BLaER1 treated with 17β-estradiol and CSF1 and Interleukin-3, amounts not matched to agents 10 nM and 100 nM (cell line): ENCODE results near the gene MB.

Experiments used
- H3K27ac ChIP-seq, 11 experiments: shearing (Covaris generic); formaldehyde crosslinking; 2 replicates each; pipeline ENCODE4 v1.8.1; 2022
- H3K27me3 ChIP-seq, 11 experiments: shearing (Covaris generic); formaldehyde crosslinking; 2 replicates each; pipeline ENCODE4 v1.8.1; 2022
- H3K36me3 ChIP-seq, 11 experiments: shearing (Covaris generic); formaldehyde crosslinking; 2 replicates each; pipeline ENCODE4 v1.8.1; 2022
- H3K4me1 ChIP-seq, 10 experiments: shearing (Covaris generic); formaldehyde crosslinking; 2 replicates each; pipeline ENCODE4 v1.8.1; 2022
- H3K4me2 ChIP-seq, 11 experiments: shearing (Covaris generic); formaldehyde crosslinking; 2 replicates each; pipeline ENCODE4 v1.8.1; 2022
- H3K4me3 ChIP-seq, 10 experiments: shearing (Covaris generic); formaldehyde crosslinking; 2 replicates each; pipeline ENCODE4 v1.8.1; 2022
- H3K9ac ChIP-seq, 11 experiments: shearing (Covaris generic); formaldehyde crosslinking; 2 replicates each; pipeline ENCODE4 v1.8.1; 2022
- H3K9me3 ChIP-seq, 11 experiments: shearing (Covaris generic); formaldehyde crosslinking; replicated peaks in 1 of 11; 2 replicates each; pipeline ENCODE4 v1.8.1; 2022
- H4K20me1 ChIP-seq, 11 experiments: shearing (Covaris generic); formaldehyde crosslinking; 2 replicates each; pipeline ENCODE4 v1.8.1; 2022
- Cebpa-rat ChIP-seq, 11 experiments: shearing (Covaris generic); IDR thresholded peaks; 2 replicates each; pipeline ENCODE4 v1.8.1; 2022

The MB gene

DNA sequence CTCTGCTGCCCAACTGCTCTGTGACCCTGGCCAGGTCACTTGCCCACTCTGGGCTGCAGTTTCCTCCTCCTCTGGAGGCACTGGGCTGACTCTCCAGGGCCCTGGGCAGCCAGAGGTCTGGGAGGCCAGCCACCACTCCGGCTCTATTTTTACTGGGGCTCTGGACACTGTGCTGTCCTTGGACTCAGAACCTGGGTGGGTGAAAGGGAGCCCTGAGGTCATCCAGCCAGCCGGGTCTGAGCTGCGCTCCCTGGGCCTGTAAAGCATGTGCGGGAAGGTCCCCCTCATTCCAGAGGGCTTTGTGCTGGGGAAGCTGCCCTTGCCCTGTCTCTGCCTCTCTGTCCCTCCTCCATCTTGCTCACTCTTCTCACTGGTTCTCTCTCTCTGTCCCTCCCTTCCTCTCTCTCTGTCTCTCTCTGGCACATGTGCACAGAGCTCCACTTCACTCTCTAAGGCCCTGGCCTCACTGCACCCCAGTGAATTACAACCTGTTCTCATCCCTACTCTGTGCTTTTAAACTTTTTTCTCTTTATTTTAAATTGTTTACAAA lies 24.6 kb downstream of the MB start:
- Histone ChIP-seq H3K9ac (no peak overlapping the region), H3K4me2 (no peak overlapping the region), H3K9me3 (no peaks in the 10 kb centered on the region), H3K27me3 (no peaks in the 10 kb centered on the region), H3K4me3 (no peak overlapping the region), H3K36me3 (no peaks in the 10 kb centered on the region), H4K20me1 (no peaks in the 10 kb centered on the region), H3K4me1 (peaks cover 0 to 51% (median 23%) of the 10 kb centered on the region in 10 experiments; a peak in 15 of 20 replicates), H3K27ac (peak overlapping the region in 3 of 11 experiments; percentile 2 to 18 (median 16); a peak in 2 of 22 replicates)
- TF ChIP-seq Cebpa-rat (IDR thresholded peaks at IDR 0.05): no peak

- Histone ChIP-seq H3K36me3 (no peaks in the 10 kb centered on the region), H3K4me2 (no peak overlapping the region), H4K20me1 (no peaks in the 10 kb centered on the region), H3K27ac (peak overlapping the region in 3 of 11 experiments; percentile 2 to 18 (median 16); a peak in 1 of 22 replicates), H3K4me3 (no peak overlapping the region), H3K9me3 (no peaks in the 10 kb centered on the region), H3K9ac (no peak overlapping the region), H3K27me3 (no peaks in the 10 kb centered on the region), H3K4me1 (peaks cover 0 to 51% (median 23%) of the 10 kb centered on the region in 10 experiments; a peak in 15 of 20 replicates)
- TF ChIP-seq Cebpa-rat (IDR thresholded peaks at IDR 0.05): no peak
These were observed 25.3 kb downstream of the MB start for GRCh38 chr22:35591714-35592417.

- no peak for TF ChIP-seq Cebpa-rat (IDR thresholded peaks at IDR 0.05)
- Histone ChIP-seq H3K27me3 (no peaks in the 10 kb centered on the region), H3K9me3 (no peaks in the 10 kb centered on the region), H4K20me1 (no peaks in the 10 kb centered on the region), H3K9ac (no peak overlapping the region), H3K4me1 (peaks cover under 1 to 58% (median 27%) of the 10 kb centered on the region in 10 experiments; a peak in 19 of 20 replicates), H3K27ac (peak overlapping the region in 3 of 11 experiments; percentile 22 to 50 (median 38); a peak in 3 of 22 replicates), H3K4me2 (peak overlapping the region in 4 of 11 experiments; percentile 14 to 60 (median 40); a peak in 4 of 22 replicates), H3K36me3 (no peaks in the 10 kb centered on the region), H3K4me3 (no peak overlapping the region)
These were observed 26.4 kb downstream of the MB start for GRCh38 chr22:35590634-35591295.

GRCh38 chr22:35589756-35590093 lies 27.4 kb downstream of the MB start:
- Histone ChIP-seq H3K9ac (no peak overlapping the region; a peak in 1 of 22 replicates), H3K27ac (peak overlapping the region in 7 of 11 experiments; percentile 13 to 62 (median 26); a peak in 10 of 22 replicates), H3K4me1 (peaks cover 8 to 66% (median 36%) of the 10 kb centered on the region in 10 experiments), H3K4me3 (no peak overlapping the region), H4K20me1 (no peaks in the 10 kb centered on the region), H3K4me2 (peak overlapping the region in 8 of 11 experiments; percentile 27 to 60 (median 50); a peak in 14 of 22 replicates), H3K9me3 (no peaks in the 10 kb centered on the region), H3K36me3 (no peaks in the 10 kb centered on the region), H3K27me3 (no peaks in the 10 kb centered on the region)
- peak in 1 of 11 experiments; percentile 8; a peak in 1 of 22 replicates for TF ChIP-seq Cebpa-rat (IDR thresholded peaks at IDR 0.05)

DNA sequence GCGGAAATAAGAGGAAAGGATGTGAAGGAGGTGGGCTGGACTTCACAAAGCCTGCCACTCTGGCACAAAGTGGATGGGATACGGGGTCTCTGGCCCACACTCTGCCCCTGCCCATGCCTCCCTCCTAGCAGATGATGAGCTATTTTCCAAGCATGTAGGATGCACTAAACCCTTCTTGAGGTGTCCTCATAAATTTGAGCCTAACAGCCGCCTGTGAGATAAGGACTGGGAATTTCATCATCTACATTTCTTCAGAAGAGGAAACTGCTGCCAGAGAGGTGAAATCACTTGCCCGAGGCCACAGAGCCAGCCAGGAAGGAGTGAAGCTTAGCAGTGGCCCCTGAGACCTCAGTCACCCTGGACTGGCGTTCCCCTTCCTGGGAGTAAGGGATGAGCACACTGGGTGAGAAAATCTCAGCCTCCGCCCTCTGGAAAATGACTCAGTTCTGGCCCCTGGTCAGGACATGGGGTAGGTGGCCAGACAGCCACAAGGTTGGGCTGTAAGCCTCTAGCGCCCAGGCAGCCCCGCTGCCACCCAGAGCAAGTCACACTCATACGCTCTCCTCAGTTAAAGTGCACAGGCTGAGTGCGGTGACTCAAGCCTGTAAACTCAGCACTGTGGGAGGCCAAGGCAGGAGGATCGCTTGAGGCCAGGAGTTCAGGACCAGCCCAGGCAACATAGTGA lies 27.9 kb downstream of the MB start:
- H3K9ac ChIP-seq: peak overlapping the region in 1 of 11 experiments; percentile 18; a peak in 2 of 22 replicates
- TF ChIP-seq Cebpa-rat (IDR thresholded peaks at IDR 0.05): peak in 2 of 11 experiments; percentile 34 to 46; a peak in 2 of 22 replicates
- peaks cover 8 to 66% (median 36%) of the 10 kb centered on the region in 10 experiments for H3K4me1 ChIP-seq

GRCh38 chr22:35587896-35588295 lies 29.2 kb downstream of the MB start:
- H4K20me1 ChIP-seq: no peaks in the 10 kb centered on the region
- no peak overlapping the region for H3K4me3 ChIP-seq
- peak overlapping the region in 2 of 11 experiments; percentile 36 to 62; a peak in 2 of 22 replicates for H3K27ac ChIP-seq
- no peaks in the 10 kb centered on the region for H3K36me3 ChIP-seq
- no peaks in the 10 kb centered on the region for H3K27me3 ChIP-seq
- H3K9me3 ChIP-seq: no peaks in the 10 kb centered on the region
- H3K4me1 ChIP-seq: peaks cover 10 to 61% (median 29%) of the 10 kb centered on the region in 10 experiments
- no peak for TF ChIP-seq Cebpa-rat (IDR thresholded peaks at IDR 0.05)
- H3K9ac ChIP-seq: no peak overlapping the region
- H3K4me2 ChIP-seq: no peak overlapping the region

More for the DNA sequence above, 27.9 kb downstream of the MB start:
- no peaks in the 10 kb centered on the region for H3K36me3 ChIP-seq
- no peaks in the 10 kb centered on the region for H3K9me3 ChIP-seq
- H4K20me1 ChIP-seq: no peaks in the 10 kb centered on the region
- peak overlapping the region in 8 of 11 experiments; percentile 13 to 62 (median 26); a peak in 11 of 22 replicates for H3K27ac ChIP-seq
- no peaks in the 10 kb centered on the region for H3K27me3 ChIP-seq
- peak overlapping the region in 8 of 11 experiments; percentile 27 to 60 (median 50); a peak in 14 of 22 replicates for H3K4me2 ChIP-seq
- H3K4me3 ChIP-seq: no peak overlapping the region

DNA sequence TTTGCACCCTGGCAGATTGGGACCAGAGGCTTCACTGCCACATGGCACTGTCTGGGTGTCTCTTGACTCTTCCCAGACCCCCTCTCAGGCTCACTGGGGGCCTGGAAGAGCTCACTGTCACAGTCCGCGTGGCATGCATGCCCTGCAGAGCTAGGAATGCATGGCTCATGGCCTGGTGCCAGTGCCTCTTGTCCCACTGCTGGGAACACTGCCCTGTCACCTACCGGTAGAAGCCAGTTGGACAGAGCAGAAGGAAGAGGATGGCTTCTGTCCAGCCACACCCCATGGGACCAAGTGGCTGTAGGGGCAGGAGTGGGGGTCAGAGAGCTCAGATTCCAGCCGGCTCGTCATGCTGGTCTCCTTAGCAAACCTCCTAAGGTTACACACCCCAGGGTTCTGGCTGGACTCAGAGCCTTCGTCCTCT lies 29.7 kb downstream of the MB start:
- Histone ChIP-seq H3K9me3 (no peaks in the 10 kb centered on the region), H3K4me3 (no peak overlapping the region), H4K20me1 (no peaks in the 10 kb centered on the region), H3K36me3 (no peaks in the 10 kb centered on the region), H3K27me3 (no peaks in the 10 kb centered on the region), H3K4me2 (no peak overlapping the region), H3K9ac (no peak overlapping the region), H3K4me1 (peaks cover 12 to 57% (median 29%) of the 10 kb centered on the region in 10 experiments), H3K27ac (no peak overlapping the region)
- TF ChIP-seq Cebpa-rat (IDR thresholded peaks at IDR 0.05): no peak

DNA sequence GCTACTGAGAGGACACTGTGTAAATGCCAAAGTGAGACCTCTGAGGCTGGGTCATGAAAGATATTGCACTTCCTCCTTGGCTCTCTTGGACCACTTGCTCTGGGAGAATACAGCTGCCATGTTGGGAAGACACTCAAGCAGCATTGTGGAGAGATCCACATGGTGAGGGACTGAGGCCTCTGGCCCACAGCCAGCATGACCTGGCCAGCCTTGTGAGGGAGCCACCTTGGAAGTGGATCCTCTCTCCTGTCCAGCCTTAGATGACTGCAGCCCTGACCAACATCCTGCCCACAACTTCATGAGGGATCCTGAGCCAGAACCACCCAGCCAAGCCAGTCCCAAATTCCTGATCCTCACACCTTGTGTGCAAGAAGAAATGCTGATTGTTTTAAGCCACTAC lies 30.4 kb downstream of the MB start:
- no peaks in the 10 kb centered on the region for H3K36me3 ChIP-seq
- H3K27me3 ChIP-seq: no peaks in the 10 kb centered on the region
- H3K27ac ChIP-seq: no peak overlapping the region
- H3K9me3 ChIP-seq: no peaks in the 10 kb centered on the region
- no peak overlapping the region for H3K9ac ChIP-seq
- no peak overlapping the region for H3K4me2 ChIP-seq
- TF ChIP-seq Cebpa-rat (IDR thresholded peaks at IDR 0.05): no peak
- H3K4me1 ChIP-seq: peaks cover 12 to 55% (median 29%) of the 10 kb centered on the region in 10 experiments
- H4K20me1 ChIP-seq: no peaks in the 10 kb centered on the region
- no peak overlapping the region for H3K4me3 ChIP-seq
